GM18507 (cell line): Measurements from ENCODE around the gene SUGT1.
A peak's percentile ranks its signal among the peaks of the same experiment; 100 is the strongest.
"Not testable (repeated sequence)": the region's sequence is repeated elsewhere in the genome, so short reads cannot be mapped to it uniquely, and the experiment has no call there.

Source experiments
- DNase-seq: peaks from one replicate; pipeline ENCODE4 v3.0.0; 2011; ENCODE audit warnings: low read depth; ENCODE audit not compliant: insufficient read length; ENCODE audit errors: extremely low spot score
- FAIRE-seq: peaks from 2 replicates; lab custom pipeline; 2011; peaks lifted over from hg19 to GRCh38; lab: Jason Lieb, UNC

Gene SUGT1

GRCh38 chr13:52652196-52652979 lies at the start of gene SUGT1:
Gene SUGT1, plus strand, starts transcription at chr13:52652836. Its CDS starts 85 bp downstream, at chr13:52652921.
- peak; percentile 79 for DNase-seq
- FAIRE-seq: peak; percentile 99

DNA sequence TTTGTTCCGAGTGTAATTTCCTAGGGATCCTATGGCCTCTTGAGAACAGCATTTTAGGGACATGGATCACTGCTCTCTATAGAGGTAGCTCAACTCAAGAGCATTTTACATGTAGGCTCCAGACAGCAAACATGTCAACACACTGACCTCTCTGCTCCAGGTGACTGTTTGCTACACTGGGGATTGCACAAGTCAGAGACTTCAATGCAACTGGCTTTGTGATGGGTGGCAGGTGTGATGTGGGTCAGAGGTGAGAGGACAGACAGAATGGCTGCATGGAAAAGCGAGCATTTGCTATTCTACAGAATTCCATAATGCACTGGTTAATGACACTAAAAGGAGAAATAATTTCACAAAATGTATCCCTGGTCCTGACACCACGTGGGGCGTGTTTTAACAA lies 49.3 kb upstream of the SUGT1 start:
- DNase-seq, FAIRE-seq: not testable (repeated sequence)

DNA sequence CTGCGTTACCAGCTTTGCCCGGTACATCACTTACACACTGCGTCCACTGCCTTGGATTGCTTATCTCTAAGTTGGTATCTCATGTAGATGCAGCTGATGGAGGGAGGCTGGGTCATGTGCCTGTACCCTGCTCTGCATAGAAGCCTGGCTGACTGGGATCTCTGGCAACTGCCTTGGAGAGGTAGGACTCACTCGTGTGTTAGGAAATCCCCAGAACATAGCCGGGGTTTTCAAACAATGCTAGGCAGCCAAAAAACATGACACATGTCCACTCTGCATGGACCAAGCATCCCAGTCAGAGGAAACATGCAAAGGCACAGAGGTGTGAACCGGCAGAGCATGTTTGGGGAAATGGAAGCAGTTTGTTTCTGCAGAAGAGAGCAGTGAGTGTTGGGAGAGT lies 46.5 kb upstream of the SUGT1 start:
- not testable (repeated sequence) for DNase-seq, FAIRE-seq

DNA sequence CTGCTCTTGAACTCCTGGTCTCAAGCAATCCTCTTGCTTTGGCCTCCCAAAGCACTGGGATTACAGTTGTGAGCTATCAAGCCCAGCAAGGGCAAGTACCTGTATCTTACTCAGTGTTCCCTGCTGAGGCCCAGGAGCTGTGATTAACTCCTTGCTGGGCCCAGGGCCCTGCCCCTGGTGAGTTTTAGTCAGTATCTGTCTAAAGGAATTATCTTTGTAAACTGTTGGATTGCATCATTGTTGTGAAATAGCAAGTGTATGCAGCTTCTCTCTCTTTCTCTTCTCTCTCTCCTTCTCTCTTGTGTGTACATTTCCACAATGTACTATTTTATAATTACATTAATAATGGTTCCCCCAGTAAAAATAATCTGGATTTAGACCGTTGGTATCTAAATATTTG lies 45.8 kb upstream of the SUGT1 start:
- FAIRE-seq, DNase-seq: not testable (repeated sequence)

DNA sequence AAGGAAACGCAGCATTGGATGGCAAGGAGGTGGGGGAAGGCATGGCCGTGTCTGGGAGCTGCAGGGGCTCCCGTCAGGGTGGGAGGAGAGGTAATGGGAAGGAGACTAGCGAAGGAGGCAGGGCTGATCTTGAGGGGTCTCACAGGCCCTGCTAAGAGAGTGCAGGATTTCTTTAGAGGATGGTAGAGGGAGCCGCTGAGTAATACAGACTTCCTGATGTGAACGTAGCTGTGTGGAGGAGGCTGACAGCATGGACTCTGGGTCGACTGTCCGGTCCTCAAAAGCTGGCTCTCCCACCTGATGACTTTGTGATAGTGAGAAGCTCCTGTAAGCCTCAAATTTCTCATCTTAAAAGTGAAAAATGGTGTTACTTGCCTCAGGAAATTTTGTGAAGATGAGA lies 44.5 kb upstream of the SUGT1 start:
- not testable (repeated sequence) for DNase-seq, FAIRE-seq

GRCh38 chr13:52609013-52609606 lies 43.5 kb upstream of the SUGT1 start:
- not testable (repeated sequence) for DNase-seq
- FAIRE-seq: peak; percentile 26

DNA sequence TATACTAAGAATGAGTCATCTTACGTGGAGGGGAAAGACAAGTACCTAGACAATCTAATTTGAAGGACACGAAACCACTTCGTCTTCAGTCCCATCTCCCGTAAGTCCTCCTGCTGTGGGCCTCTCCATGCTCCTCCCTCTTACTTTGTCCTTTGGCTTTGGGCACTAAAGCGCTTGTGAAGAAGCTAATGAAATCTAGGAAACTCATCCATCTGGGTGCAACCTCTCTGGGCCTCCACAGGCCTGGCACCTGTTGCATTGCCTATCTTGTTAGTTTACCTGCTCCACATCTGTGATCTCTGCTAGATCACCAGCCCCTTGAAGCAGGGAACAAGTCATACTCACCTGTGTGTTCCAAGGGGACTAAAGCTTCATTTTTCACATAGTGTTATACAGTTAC lies 42.5 kb upstream of the SUGT1 start:
- not testable (repeated sequence) for DNase-seq, FAIRE-seq

GRCh38 chr13:52615134-52615801 lies 37.4 kb upstream of the SUGT1 start:
- FAIRE-seq (no peak), DNase-seq (no peak)

DNA sequence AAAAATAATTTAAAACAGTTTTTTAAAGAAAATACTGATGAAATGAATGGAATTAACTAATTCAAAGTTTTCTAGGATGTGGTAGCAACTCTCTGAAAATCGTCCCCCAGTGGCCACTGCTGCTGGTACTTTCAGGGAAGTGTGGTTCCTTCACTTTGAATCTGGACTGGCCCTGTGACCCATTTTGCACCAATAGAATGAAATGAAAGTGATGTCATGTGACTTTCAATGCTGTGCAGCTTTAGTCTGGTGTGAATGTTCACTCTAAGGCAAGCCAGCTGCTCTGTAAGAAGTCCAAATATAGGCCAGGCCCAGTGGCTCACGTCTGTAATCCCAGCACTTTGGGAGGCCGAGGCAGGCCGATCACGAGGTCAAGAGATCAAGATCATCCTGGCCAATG lies 36.8 kb upstream of the SUGT1 start:
- DNase-seq (no peak), FAIRE-seq (no peak)

DNA sequence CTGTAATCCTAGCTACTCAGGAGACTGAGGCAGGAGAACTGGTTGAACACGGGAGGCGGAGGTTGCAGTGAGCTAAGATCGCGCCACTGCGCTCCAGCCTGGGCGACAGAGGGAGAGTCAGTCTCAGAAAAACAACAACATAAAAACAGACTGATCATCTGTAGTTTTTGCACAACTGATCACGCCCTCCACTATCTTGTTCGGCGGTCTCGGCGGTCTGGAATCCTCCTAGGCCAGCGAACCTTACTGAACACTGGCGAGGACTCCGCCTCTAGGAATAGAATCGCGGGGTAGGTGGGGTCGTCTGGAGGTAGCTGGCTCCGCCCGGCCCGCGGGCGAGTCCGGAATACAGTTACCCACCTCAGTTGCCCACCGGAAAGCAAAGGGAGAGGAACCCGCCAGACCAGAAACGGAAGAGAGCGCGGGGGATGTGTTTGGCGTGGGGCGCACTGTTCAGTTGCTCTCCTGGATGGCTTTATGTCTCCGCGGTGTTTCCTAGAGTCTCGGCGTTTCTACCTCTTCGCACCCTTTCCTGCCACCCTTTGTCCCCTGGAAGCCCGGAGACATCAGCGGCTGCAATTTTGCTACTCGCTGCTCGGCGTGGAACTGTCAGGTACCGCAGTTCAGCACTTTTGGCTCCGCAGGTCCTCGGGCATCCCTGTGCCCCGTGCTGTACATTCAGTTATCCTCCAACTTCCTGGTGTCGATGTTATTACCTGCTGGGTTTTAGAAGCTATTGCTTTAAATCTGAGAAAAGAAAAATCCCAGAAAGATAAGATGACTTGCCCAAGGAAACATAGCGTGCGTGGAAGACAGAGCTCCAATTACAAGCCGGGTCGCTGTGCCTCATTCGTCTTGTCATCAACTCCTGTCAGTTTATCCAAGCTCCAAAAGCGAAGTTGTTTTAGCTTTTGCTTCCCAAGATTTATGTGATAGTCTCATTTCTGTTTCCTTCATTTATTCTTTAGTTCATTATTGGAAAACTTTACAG lies 35.3 kb upstream of the SUGT1 start:
- DNase-seq (peak; percentile 77), FAIRE-seq (peak; percentile 81)

DNA sequence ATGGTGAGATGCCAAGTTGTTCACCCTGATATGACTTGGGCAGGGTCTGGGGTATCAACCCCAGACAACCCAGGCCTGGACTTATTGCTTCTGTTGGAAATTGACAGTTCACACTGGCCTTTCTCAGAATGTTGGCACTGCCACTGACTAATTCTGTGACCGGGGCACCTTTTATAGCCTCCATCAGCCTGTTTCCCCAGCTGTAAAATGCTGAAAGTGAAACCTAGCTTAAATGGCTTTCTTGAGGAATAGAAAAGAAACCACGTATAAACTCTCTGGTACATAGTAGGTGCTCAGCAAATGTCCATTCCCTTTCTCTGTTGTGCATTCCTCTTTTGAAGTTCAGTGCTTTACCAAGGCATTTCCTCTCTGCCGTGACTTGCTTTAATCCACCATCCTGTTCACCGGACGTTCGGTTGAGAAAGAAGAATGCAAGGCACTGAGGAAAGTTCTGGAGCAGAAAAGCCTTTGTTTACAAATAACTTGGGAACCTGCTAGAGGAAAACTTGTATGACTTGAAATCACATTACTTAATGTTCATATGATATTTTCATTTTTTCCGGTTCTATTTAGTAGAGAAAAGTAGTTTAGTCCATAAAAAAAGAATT lies 21.4 kb upstream of the SUGT1 start:
- not testable (repeated sequence) for FAIRE-seq

DNA sequence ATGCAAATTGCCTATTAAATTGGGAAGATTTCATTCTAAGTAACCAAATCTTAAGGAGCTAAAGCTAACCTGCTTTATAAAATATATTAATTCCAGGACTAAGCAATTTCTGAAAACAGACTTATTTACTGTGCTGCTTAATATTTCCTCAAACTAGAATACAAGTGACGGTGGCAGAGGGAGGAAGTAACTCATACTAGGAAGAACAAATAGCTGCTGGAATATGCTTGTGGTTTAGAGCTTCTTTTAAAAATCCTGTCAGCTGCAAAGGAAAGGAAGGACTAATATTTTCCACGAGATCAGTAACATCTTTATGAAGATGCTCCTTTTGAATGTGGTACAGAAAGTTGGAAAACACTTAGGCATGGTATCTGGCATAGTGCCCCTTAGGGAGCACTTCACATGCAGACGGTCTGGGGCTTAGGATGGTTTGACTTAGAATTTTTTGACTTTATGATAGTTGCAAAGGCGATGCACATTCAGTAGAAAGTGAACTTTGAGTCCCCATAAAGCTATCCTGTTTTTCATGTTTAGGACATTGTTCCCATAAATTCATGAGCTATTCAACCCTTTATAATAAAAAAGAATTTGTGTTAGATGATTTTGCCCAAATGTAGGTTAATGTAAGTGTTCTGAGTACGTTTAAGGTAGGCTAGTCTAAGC lies 13.8 kb upstream of the SUGT1 start:
- no peak for DNase-seq
- no peak for FAIRE-seq

More for the DNA sequence above, 21.4 kb upstream of the SUGT1 start:
- not testable (repeated sequence) for DNase-seq

DNA sequence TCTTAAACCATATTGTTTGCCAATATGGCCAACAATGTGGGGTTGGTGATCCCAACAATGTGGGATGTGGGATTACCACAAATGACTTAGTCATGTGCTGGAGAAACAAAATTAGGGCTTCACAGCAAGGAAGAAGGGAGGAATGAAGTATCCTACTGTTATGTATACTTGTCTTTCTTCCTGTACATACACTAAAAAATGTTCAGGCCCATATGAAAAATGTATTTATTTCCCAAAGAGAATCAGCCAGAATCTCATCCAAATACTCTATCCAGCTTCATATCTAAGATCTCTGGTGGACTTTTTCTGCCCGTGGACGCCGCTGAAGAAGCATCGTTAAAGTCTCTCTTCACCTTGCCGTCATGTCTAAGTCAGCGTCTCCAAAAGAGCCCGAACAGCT lies 10.5 kb upstream of the SUGT1 start, which contains the start of gene HNRNPA1L2:
TSS of gene HNRNPA1L2 (plus strand) at position 301 of the 400 bp plus-strand sequence. CDS start at position 363, 62 bp downstream.
- no peak for DNase-seq
- no peak for FAIRE-seq

DNA sequence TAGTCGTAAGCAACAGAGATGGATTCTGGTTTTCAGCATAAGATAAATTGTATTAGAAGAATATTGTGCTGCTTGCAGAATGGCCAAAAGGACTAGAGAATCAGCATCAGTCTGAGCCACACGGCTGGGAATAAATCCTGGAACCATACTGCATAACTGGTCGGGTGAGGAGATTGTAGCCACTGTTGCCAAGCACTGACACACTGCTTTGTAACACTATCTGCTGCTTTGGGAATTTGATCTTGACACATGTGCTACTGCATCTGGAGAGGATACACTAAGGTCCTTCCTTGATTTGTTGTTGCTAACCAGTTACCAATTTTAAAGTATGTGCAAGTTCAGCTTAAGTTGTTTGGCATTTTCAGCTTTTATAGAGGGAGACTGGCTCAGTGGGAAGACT lies 8.5 kb upstream of the SUGT1 start:
- FAIRE-seq (no peak), DNase-seq (no peak)

DNA sequence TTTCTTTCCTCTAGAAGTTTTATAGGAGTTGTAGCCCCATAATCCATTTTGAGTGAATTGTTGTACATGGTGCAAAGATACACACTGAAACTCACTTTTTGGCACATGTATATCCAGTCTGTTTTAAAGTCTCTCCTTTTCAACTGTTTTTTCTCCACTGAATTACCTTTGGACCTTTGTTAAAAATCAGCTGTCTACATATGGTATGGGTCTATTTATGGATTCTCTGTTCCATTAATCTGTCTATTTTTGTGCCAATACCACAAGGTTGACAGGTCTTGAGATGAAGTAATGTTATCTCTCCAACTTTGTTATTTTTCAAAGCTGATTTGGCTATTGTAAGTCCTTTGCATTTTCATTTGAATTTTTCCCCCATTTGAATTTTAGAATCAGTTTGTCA lies 5.7 kb upstream of the SUGT1 start:
- no peak for DNase-seq
- FAIRE-seq: no peak

- no peak for FAIRE-seq
- DNase-seq: no peak
Measured at GRCh38 chr13:52650731-52651130, 1.9 kb upstream of the SUGT1 start.

DNA sequence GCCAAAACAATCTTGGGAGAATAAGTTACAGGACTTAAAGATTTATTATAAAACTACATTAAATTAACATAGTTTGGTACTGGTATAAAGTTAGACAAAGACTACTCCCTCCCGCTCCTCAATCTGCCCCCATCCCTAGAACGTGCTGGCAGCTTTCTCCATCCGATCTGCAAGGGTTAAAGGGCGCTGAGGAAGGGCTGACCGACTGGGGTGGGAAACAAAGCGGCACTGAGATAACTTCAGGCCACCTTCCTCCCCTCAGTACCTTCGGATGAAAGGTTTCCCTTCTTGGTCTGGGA lies 790 bp upstream of the SUGT1 start:
- DNase-seq (no peak), FAIRE-seq (no peak)

DNA sequence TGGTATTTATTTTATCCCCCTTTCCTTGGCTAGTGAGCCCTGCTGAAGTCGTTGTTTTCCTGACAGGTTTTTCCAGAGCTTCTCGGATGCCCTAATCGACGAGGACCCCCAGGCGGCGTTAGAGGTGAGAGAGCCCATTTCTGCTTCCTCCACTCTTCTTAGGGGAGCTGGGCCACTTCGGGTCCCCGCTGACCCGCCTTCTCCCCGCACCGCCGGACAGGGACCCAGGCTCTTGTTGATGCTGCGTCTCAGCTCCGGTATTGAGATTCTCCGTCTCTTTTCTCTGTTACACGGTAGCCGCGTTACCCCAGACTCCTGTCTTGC lies 306 bp downstream of the SUGT1 start:
- DNase-seq: no peak
- FAIRE-seq: no peak

DNA sequence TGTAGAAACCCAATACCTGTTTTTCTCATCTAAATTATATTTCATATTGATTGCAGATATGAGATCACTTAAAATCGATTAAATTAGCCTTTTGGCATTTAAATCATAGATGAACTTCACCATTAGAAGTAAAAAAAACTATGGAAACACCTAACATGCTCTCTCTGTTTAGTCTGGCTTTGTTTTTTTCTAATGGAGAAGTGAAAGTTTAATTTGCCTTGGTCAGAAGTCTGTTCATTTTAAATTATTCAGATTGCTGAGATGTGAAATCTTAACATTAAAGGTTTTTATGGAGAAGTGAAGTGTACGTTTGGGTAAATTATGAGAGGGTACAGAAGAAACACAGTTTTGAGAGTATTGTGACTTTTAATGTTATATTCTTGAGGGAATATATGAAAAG lies 6.7 kb downstream of the SUGT1 start:
- FAIRE-seq: no peak
- no peak for DNase-seq
